GM12878 (cell line): ENCODE results near the gene RGS6. TPM values are rescaled to one million over a fixed set of nuclear protein-coding genes. Genes with fewer than 3 reads are reported as not detected.

Experiments used
- ATAC-seq: fragments of 200-7000 bp; cut with Tn5 transposase; 3 replicates; pipeline ENCODE4 v1.9.1; 2020; ENCODE audit warnings: mild to moderate bottlenecking, moderate library complexity
- BruUV-seq: library from RNA; stranded (reverse); fragments of 400-500 nt; replicated peaks from 2 replicates; lab custom pipeline; 2021; lab: Mats Ljungman, UMichigan
- CTCF ChIA-PET: fragments of 300-600 bp; sonication (Branson Sonifier 250); formaldehyde crosslinking; extraction: SDS; loops from one replicate; lab custom pipeline; 2021; ENCODE audit warnings: inconsistent platforms; lab: Yijun Ruan, JAX
- POLR2A ChIA-PET: fragments of 350-600 bp; formaldehyde crosslinking; extraction: SDS; loops from one replicate; lab custom pipeline; 2021; ENCODE audit warnings: inconsistent platforms; lab: Charles Lee
- RAD21 ChIA-PET: fragments of 300-600 bp; sonication (Branson Sonifier 250); formaldehyde crosslinking; loops from one replicate; lab custom pipeline; 2023; ENCODE audit warnings: antibody characterized with exemption; ENCODE audit not compliant: unreplicated experiment; lab: Charles Lee
- SMC1A ChIA-PET: fragments of 300-600 bp; sonication (Branson Sonifier 250); formaldehyde crosslinking; loops from one replicate; lab custom pipeline; 2023; ENCODE audit not compliant: unreplicated experiment, uncharacterized antibody; lab: Charles Lee
- DNase-seq: peaks from one replicate; pipeline ENCODE4 v3.0.0-alpha.2; 2011; ENCODE audit warnings: low read depth, low spot score
- FAIRE-seq: peaks from 3 replicates; lab custom pipeline; 2011; peaks lifted over from hg19 to GRCh38; lab: Jason Lieb, UNC
- H2AFZ ChIP-seq: 2 replicates; pipeline ENCODE4 v1.6.0; 2011; ENCODE audit warnings: low read depth, low read length, control low read depth; ENCODE audit not compliant: control insufficient read depth
- H3K27ac ChIP-seq: 2 replicates; pipeline ENCODE4 v1.5.1; 2011; ENCODE audit warnings: control low read depth; ENCODE audit not compliant: control insufficient read depth, insufficient read depth
- H3K27me3 ChIP-seq, 2 experiments: replicated peaks in 1 of 2; 2 replicates each; pipeline versions ENCODE4 v1.6.0 to v1.6.1; 2011; ENCODE audit warnings: low read length in 1 of 2; ENCODE audit not compliant: control insufficient read depth in 2 of 2, insufficient read depth in 2 of 2
- H3K36me3 ChIP-seq, 2 experiments: 2 replicates each; pipeline ENCODE4 v1.5.1; 2011; ENCODE audit warnings: low read length in 1 of 2; ENCODE audit not compliant: control insufficient read depth in 2 of 2, insufficient read depth in 2 of 2
- H3K4me1 ChIP-seq: 2 replicates; pipeline ENCODE4 v1.6.1; 2011; ENCODE audit warnings: mild to moderate bottlenecking, low read length, moderate library complexity, mixed read lengths; ENCODE audit not compliant: control insufficient read depth, insufficient read depth
- H3K4me2 ChIP-seq: 2 replicates; pipeline ENCODE4 v1.6.0; 2011; ENCODE audit warnings: control low read depth; ENCODE audit not compliant: control insufficient read depth, insufficient read depth
- H3K4me3 ChIP-seq: fragments of 200-600 bp; sonication (generic); 2 replicates; pipeline ENCODE4 v1.5.1; 2016
- H3K79me2 ChIP-seq: 2 replicates; pipeline ENCODE4 v1.6.0; 2011; ENCODE audit warnings: low read length; ENCODE audit not compliant: control insufficient read depth, insufficient read depth
- H3K9ac ChIP-seq: 2 replicates; pipeline ENCODE4 v1.8.0; 2011; ENCODE audit warnings: low read length, control low read depth, mixed read lengths; ENCODE audit not compliant: control insufficient read depth, insufficient read depth
- H3K9me3 ChIP-seq: replicated peaks from 3 replicates; pipeline ENCODE4 v1.5.1; 2011; ENCODE audit warnings: mild to moderate bottlenecking, low read length; ENCODE audit not compliant: control insufficient read depth, insufficient read depth
- H4K20me1 ChIP-seq: 2 replicates; pipeline ENCODE4 v1.6.0; 2011; ENCODE audit not compliant: control insufficient read depth, insufficient read depth
- ESRRA ChIP-seq: IDR thresholded peaks from 2 replicates; pipeline ENCODE4 v1.6.1; 2012; ENCODE audit warnings: mild to moderate bottlenecking, low read length, improper control_type of control experiment
- KAT2A ChIP-seq: conservative IDR thresholded peaks from 2 replicates; pipeline ENCODE4 v1.6.1; 2011; ENCODE audit warnings: low read depth, low read length; ENCODE audit not compliant: control insufficient read depth
- NFYA ChIP-seq: IDR thresholded peaks from 2 replicates; pipeline ENCODE4 v1.6.1; 2011; ENCODE audit warnings: low read depth, mild to moderate bottlenecking, low read length, improper control_type of control experiment, borderline replicate concordance
- NFYB ChIP-seq: IDR thresholded peaks from 2 replicates; pipeline ENCODE4 v1.6.1; 2011; ENCODE audit warnings: low read depth, mild to moderate bottlenecking, low read length, improper control_type of control experiment, moderate library complexity; ENCODE audit not compliant: insufficient read depth
- SMAD5 ChIP-seq: IDR thresholded peaks from 2 replicates; pipeline ENCODE4 v1.6.1; 2016; ENCODE audit warnings: antibody characterized with exemption, low read depth
- SREBF2 ChIP-seq: IDR thresholded peaks from 2 replicates; pipeline ENCODE4 v1.6.1; 2012; ENCODE audit warnings: mild to moderate bottlenecking, low read length
- ZBTB40 ChIP-seq: fragments of 450-650 bp; IDR thresholded peaks from 2 replicates; pipeline ENCODE4 v1.6.1; 2016; ENCODE audit warnings: mild to moderate bottlenecking, moderate library complexity, borderline replicate concordance
- WGBS: methylation state at CpG from one replicate; pipeline ENCODE4 v1.1.6; 2016; ENCODE audit warnings: low lambda C conversion rate; ENCODE audit not compliant: insufficient replicate concordance, insufficient coverage; ENCODE audit errors: missing lambda C conversion rate; 5-methylcytosine and 5-hydroxymethylcytosine counted together
- in situ Hi-C: fragments of 300-500 bp; cut with MboI; formaldehyde crosslinking; loops from 9 replicates; pipeline ENCODE4 v1.14.3; 2018; ENCODE audit warnings: mixed read lengths
- intact Hi-C: fragments of 100-400 bp; cut with micrococcal nuclease; formaldehyde crosslinking; loops from one replicate; pipeline ENCODE4 v1.14.2; 2022; ENCODE audit not compliant: unreplicated experiment
- polyA plus RNA-seq, 11 experiments: library from polyadenylated mRNA; depleted of rRNA in 4 of 11; unstranded in 6 of 11; stranded (reverse) in 5 of 11; fragments of >200 nt; fragmentation: Nextera tagmentation in 4 of 11; fragmentation: Illumina TruSeq in 1 of 11; extraction: Ambion mirVana in 4 of 11; extraction: Trizol in 1 of 11; gene quantifications; 1 replicate in 1 of 11; 2 replicates in 10 of 11; pipeline versions ENCODE4 v1.2.1 to v1.2.3, GENCODE V29; 2011 to 2016; ENCODE audit warnings: inconsistent platforms in 2 of 11, missing spikeins in 2 of 11, low read depth in 1 of 11
- total RNA-seq, 4 experiments: library from RNA; depleted of rRNA in 3 of 4; stranded (reverse); fragments of >200 nt in 3 of 4; fragmentation: Illumina TruSeq in 1 of 4; extraction: Trizol in 1 of 4; gene quantifications; 2 replicates each; pipeline versions ENCODE4 v1.2.1 to v1.2.3, GENCODE V29; 2013 to 2021

RGS6 gene
- total and polyA plus RNA-seq, 10 of the 15 experiments (the other 5 are each of a cell fraction or from before 2014, with no cell fraction given): 3.9 to 18.1 (median 12.4) TPM

DNA sequence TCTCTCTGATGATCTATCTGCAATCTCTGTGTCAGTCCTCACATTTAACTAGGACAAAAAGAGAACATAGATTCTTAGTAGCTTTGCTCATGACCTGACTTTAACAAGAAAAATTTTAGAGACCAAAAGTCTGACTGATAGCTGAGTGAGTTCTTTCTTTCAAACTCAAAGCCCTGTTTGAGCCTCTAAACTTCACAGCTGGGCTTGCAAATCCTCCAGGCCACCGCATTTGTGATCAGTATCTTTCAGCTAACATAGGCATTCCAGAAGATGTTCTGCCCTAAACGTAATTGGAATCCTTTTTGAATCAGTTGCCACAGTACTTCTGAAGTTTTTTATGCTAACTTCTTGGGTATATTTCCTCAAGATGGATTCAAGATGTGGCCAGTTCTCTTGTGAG lies 502.6 kb downstream of the RGS6 start:
- peaks cover 5% of the 10 kb centered on the region for H3K4me1 ChIP-seq
- intact Hi-C loops: no loop called here
- H3K4me2 ChIP-seq: no peak overlapping the region
- DNase-seq (no peak), ATAC-seq (no peak)
- in situ Hi-C loops: no loop called here
- no peaks in the 10 kb centered on the region for H3K79me2 ChIP-seq
- ChIA-PET RAD21 (interaction anchor here (1.5 kb wide), 1 partner anchor 9 kb away, joined by 4 read pairs; no protein-coding TSS in a partner anchor), CTCF (no interaction called here)
- 85% methylated on average over 2 of the region's 2 CpGs for WGBS
- TF ChIP-seq NFYB (no peak), SMAD5 (no peak), NFYA (no peak), ZBTB40 (no peak), SREBF2 (no peak), KAT2A (no peak), ESRRA (no peak)
- TF ChIP-seq, all 136 proteins: peak for 0
- Histone ChIP-seq H3K9me3 (no peaks in the 10 kb centered on the region; the same call in 2 of the 3 replicates), H3K9ac (no peak overlapping the region), H2AFZ (no peak overlapping the region), H3K27me3 (no peaks in the 10 kb centered on the region), H3K27ac (no peak overlapping the region), H4K20me1 (no peaks in the 10 kb centered on the region), H3K36me3 (no peaks in the 10 kb centered on the region), H3K4me3 (no peak overlapping the region)
- no peak for FAIRE-seq
- ChIA-PET POLR2A (no interaction called here), SMC1A (interaction anchor here (0.8 to 2.4 kb wide), 7 partner anchors 9 to 64 kb away, joined by 3 to 12 read pairs (median 3); no protein-coding TSS in a partner anchor)
- no TSS peak for BruUV-seq
